SK-N-SH (cell line): ENCODE data around the gene EEF1A2. TPM values are rescaled to one million over a fixed set of nuclear protein-coding genes. Genes with fewer than 3 reads are reported as not detected.

Source experiments
- CTCF ChIA-PET: fragments of 300-600, 350-600 bp; formaldehyde crosslinking; extraction: SDS; loops from one replicate; lab custom pipeline; 2021; lab: Yijun Ruan, JAX
- POLR2A ChIA-PET: fragments of 350-600 bp; sonication (Branson Sonifier 250); formaldehyde crosslinking; extraction: SDS; loops from one replicate; lab custom pipeline; 2020; ENCODE audit warnings: antibody characterized with exemption, inconsistent platforms; lab: Yijun Ruan, JAX
- DNase-seq: peaks from one replicate; pipeline ENCODE4 v3.0.0; 2012
- H2AFZ ChIP-seq: fragments of 200-600 bp; sonication (generic); 2 replicates; pipeline ENCODE4 v1.8.1; 2016; ENCODE audit warnings: antibody characterized with exemption, mild to moderate bottlenecking, low read depth
- H3F3A ChIP-seq: fragments of 200-600 bp; sonication (generic); replicated peaks from 2 replicates; pipeline ENCODE3; 2016; ENCODE audit warnings: antibody characterized with exemption, mild to moderate bottlenecking; ENCODE audit not compliant: insufficient read depth
- H3K27ac ChIP-seq, 2 experiments: fragments of 200-500 bp in 1 of 2; fragments of 200-600 bp in 1 of 2; sonication (Bioruptor generic) in 1 of 2; sonication (generic), shearing (Covaris generic) in 1 of 2; 2 replicates each; pipeline versions ENCODE4 v1.5.1 to v1.6.1; 2014 to 2016; ENCODE audit warnings: low read depth in 2 of 2, inconsistent platforms in 1 of 2, low read length in 1 of 2, mild to moderate bottlenecking in 1 of 2, mixed read lengths in 1 of 2
- H3K27me3 ChIP-seq: fragments of 200-600 bp; sonication (generic), shearing (Covaris generic); 2 replicates; pipeline ENCODE4 v1.6.1; 2016; ENCODE audit warnings: mixed run types; ENCODE audit not compliant: insufficient read depth
- H3K36me3 ChIP-seq, 2 experiments: fragments of 200-500 bp in 1 of 2; fragments of 200-600 bp in 1 of 2; sonication (Bioruptor generic) in 1 of 2; sonication (generic) in 1 of 2; replicated peaks in 1 of 2; 2 replicates each; pipeline versions ENCODE3 to v1.5.1; 2014 to 2016; ENCODE audit warnings: low read length in 1 of 2, mild to moderate bottlenecking in 1 of 2; ENCODE audit not compliant: insufficient read depth in 2 of 2, control insufficient read depth in 1 of 2
- H3K4me1 ChIP-seq, 2 experiments: fragments of 200-500 bp in 1 of 2; fragments of 200-600 bp in 1 of 2; sonication (Bioruptor generic) in 1 of 2; sonication (generic), shearing (Covaris generic) in 1 of 2; 2 replicates each; pipeline versions ENCODE4 v1.5.1 to v1.6.1; 2014 to 2016; ENCODE audit warnings: low read depth in 1 of 2, low read length in 1 of 2, mixed run types in 1 of 2; ENCODE audit not compliant: insufficient read depth in 2 of 2, control insufficient read depth in 1 of 2
- H3K4me2 ChIP-seq: fragments of 200-600 bp; sonication (generic), shearing (Covaris generic); 2 replicates; pipeline ENCODE4 v1.6.1; 2017; ENCODE audit warnings: mixed run types
- H3K4me3 ChIP-seq, 2 experiments: fragments of 200-500 bp in 1 of 2; fragments of 200-600 bp in 1 of 2; sonication (Bioruptor generic) in 1 of 2; sonication (generic), shearing (Covaris generic) in 1 of 2; 2 replicates each; pipeline versions ENCODE4 v1.5.1 to v1.8.1; 2014 to 2016; ENCODE audit warnings: low read depth in 2 of 2, inconsistent platforms in 1 of 2, low read length in 1 of 2, mild to moderate bottlenecking in 1 of 2, mixed read lengths in 1 of 2, moderate library complexity in 1 of 2
- H3K79me2 ChIP-seq: fragments of 200-600 bp; sonication (generic); 2 replicates; pipeline ENCODE4 v1.8.1; 2017; ENCODE audit warnings: mild to moderate bottlenecking; ENCODE audit not compliant: insufficient read depth
- H3K9ac ChIP-seq: fragments of 200-600 bp; sonication (generic); 2 replicates; pipeline ENCODE4 v1.6.1; 2017; ENCODE audit warnings: mixed run types
- H3K9me2 ChIP-seq: fragments of 200-600 bp; sonication (generic); 2 replicates; pipeline ENCODE4 v1.6.1; 2017; ENCODE audit warnings: mixed run types
- H3K9me3 ChIP-seq: fragments of 200-600 bp; sonication (generic); 2 replicates; pipeline ENCODE4 v1.6.1; 2017; ENCODE audit warnings: mixed run types, mild to moderate bottlenecking, moderate library complexity
- H4K20me1 ChIP-seq: fragments of 200-600 bp; sonication (generic); 2 replicates; pipeline ENCODE4 v1.6.1; 2017; ENCODE audit warnings: mild to moderate bottlenecking, mixed run types; ENCODE audit not compliant: insufficient read depth
- CTCF ChIP-seq: fragments of 200-600 bp; sonication (generic); IDR thresholded peaks from 2 replicates; pipeline ENCODE4 v1.6.1; 2017; ENCODE audit warnings: antibody characterized with exemption, mild to moderate bottlenecking, moderate library complexity
- ELF1 ChIP-seq: IDR thresholded peaks from 2 replicates; pipeline ENCODE4 v1.4.0; 2012
- FOXM1 ChIP-seq: IDR thresholded peaks from 2 replicates; pipeline ENCODE4 v1.4.0; 2012; ENCODE audit warnings: low read depth, mild to moderate bottlenecking
- GATA2 ChIP-seq: sonication (generic); formaldehyde crosslinking; IDR thresholded peaks from 2 replicates; pipeline ENCODE4 v1.5.0; 2020; ENCODE audit warnings: mild to moderate bottlenecking, missing genetic modification reagents
- JUND ChIP-seq: IDR thresholded peaks from 2 replicates; pipeline ENCODE4 v1.4.0; 2012
- MAX ChIP-seq: IDR thresholded peaks from 2 replicates; pipeline ENCODE4 v1.4.0; 2012; ENCODE audit warnings: low read depth
- MEF2A ChIP-seq: IDR thresholded peaks from 2 replicates; pipeline ENCODE4 v1.4.0; 2012; ENCODE audit warnings: low read depth, borderline replicate concordance
- MXI1 ChIP-seq: IDR thresholded peaks from 2 replicates; pipeline ENCODE4 v1.6.1; 2012; ENCODE audit warnings: mild to moderate bottlenecking, low read depth, low read length, improper control_type of control experiment
- RAD21 ChIP-seq: IDR thresholded peaks from 2 replicates; pipeline ENCODE4 v1.6.1; 2012; ENCODE audit warnings: mild to moderate bottlenecking, low read length
- RCOR1 ChIP-seq: fragments of 150-350 bp; IDR thresholded peaks from 2 replicates; pipeline ENCODE4 v1.6.1; 2017; ENCODE audit warnings: antibody characterized with exemption, low read length
- REST ChIP-seq: IDR thresholded peaks from 2 replicates; pipeline ENCODE4 v1.6.1; 2012; ENCODE audit warnings: mild to moderate bottlenecking, low read depth, low read length, moderate library complexity
- RFX5 ChIP-seq: IDR thresholded peaks from 2 replicates; pipeline ENCODE4 v1.6.1; 2012; ENCODE audit warnings: mild to moderate bottlenecking, improper control_type of control experiment, low read length
- SIN3A ChIP-seq: IDR thresholded peaks from 2 replicates; pipeline ENCODE4 v1.6.1; 2012; ENCODE audit warnings: low read depth, mild to moderate bottlenecking, low read length, moderate library complexity, borderline replicate concordance
- SMC3 ChIP-seq: IDR thresholded peaks from 2 replicates; pipeline ENCODE4 v1.6.1; 2012; ENCODE audit warnings: low read depth, low read length, improper control_type of control experiment
- TAF1 ChIP-seq: IDR thresholded peaks from 2 replicates; pipeline ENCODE4 v1.6.1; 2012; ENCODE audit warnings: low read depth, mild to moderate bottlenecking, low read length, moderate library complexity, borderline replicate concordance
- WGBS: methylation state at CpG from one replicate; pipeline ENCODE4 v1.1.6; 2017; ENCODE audit warnings: low lambda C conversion rate; 5-methylcytosine and 5-hydroxymethylcytosine counted together
- polyA plus RNA-seq, 3 experiments: library from polyadenylated mRNA; depleted of rRNA; stranded (reverse); fragments of >200 nt; gene quantifications; 2 replicates each; pipeline ENCODE4 v1.2.3, GENCODE V29; 2012

Gene EEF1A2
- polyA plus RNA-seq, 1 of the 3 experiments (the other 2 are of a cell fraction), result 16.5 TPM

GRCh38 chr20:63495741-63496595 lies 2.9 kb downstream of the EEF1A2 start:
- TF ChIP-seq ELF1 (no peak), CTCF (peak; percentile 91), SMC3 (peak; percentile 52), RAD21 (peak; percentile 65)
- Histone ChIP-seq H3K9ac (no peak overlapping the region), H3K36me3 (peaks cover 0 to 6% of the 10 kb centered on the region in 2 experiments), H3K79me2 (no peaks in the 10 kb centered on the region), H3K9me3 (no peaks in the 10 kb centered on the region), H4K20me1 (no peaks in the 10 kb centered on the region; the same call in 1 of the 2 replicates), H3K4me1 (peaks cover 0 to 30% of the 10 kb centered on the region in 2 experiments; a peak in 1 of 4 replicates), H3K27me3 (no peaks in the 10 kb centered on the region), H3K9me2 (no peaks in the 10 kb centered on the region), H3K4me3 (peak overlapping the region; percentile 12 to 52; a peak in 2 of 4 replicates), H3F3A (peaks cover 2% of the 10 kb centered on the region), H3K4me2 (no peak overlapping the region), H3K27ac (peak overlapping the region in 1 of 2 experiments; percentile 62; a peak in 1 of 4 replicates), H2AFZ (no peak overlapping the region; the same call in 1 of the 2 replicates)
- POLR2A ChIA-PET, result interaction anchor here (1.2 to 3.3 kb wide), 6 partner anchors 9 to 42 kb away, joined by 3 to 31 read pairs (median 7); partner anchors contain the start of genes PPDPF and PTK6
- CTCF ChIA-PET, result interaction anchor here (0.7 to 3.4 kb wide), 36 partner anchors 9 to 457 kb away, joined by 3 to 76 read pairs (median 5); partner anchors contain the start of genes KCNQ2, PPDPF and PTK6
- 64% methylated on average over 21 of the region's 48 CpGs for WGBS
- peak; percentile 90 for DNase-seq

- no peaks in the 10 kb centered on the region for H3K27me3 ChIP-seq
- H3F3A ChIP-seq, result no peaks in the 10 kb centered on the region
- H3K36me3 ChIP-seq, result peaks cover 0 to 6% of the 10 kb centered on the region in 2 experiments
- H3K4me1 ChIP-seq, result peaks cover 0 to 30% of the 10 kb centered on the region in 2 experiments; a peak in 1 of 4 replicates
- no peaks in the 10 kb centered on the region for H3K9me2 ChIP-seq
- H3K9me3 ChIP-seq, result no peaks in the 10 kb centered on the region
- no peak overlapping the region for H2AFZ ChIP-seq
- H3K4me2 ChIP-seq, result no peak overlapping the region
- no peak overlapping the region for H3K9ac ChIP-seq
- WGBS, result 76% methylated on average over 3 of the region's 8 CpGs
- CTCF ChIA-PET, result interaction anchor here (0.7 to 3.4 kb wide), 20 partner anchors 10 to 154 kb away, joined by 3 to 76 read pairs (median 10); partner anchors contain the start of genes KCNQ2, PPDPF and PTK6
- peak; percentile 17 for DNase-seq
- H3K4me3 ChIP-seq, result no peak overlapping the region
- POLR2A ChIA-PET, result interaction anchor here (1.6 to 3.3 kb wide), 2 partner anchors 11 to 26 kb away, joined by 3 to 31 read pairs; partner anchors contain the start of gene PPDPF
- no peaks in the 10 kb centered on the region; the same call in 1 of the 2 replicates for H4K20me1 ChIP-seq
- H3K79me2 ChIP-seq, result no peaks in the 10 kb centered on the region
- H3K27ac ChIP-seq, result no peak overlapping the region; a peak in 1 of 4 replicates
- TF ChIP-seq CTCF (no peak), MXI1 (no peak), RAD21 (no peak), RFX5 (no peak), SIN3A (no peak), MAX (no peak), SMC3 (no peak), MEF2A (no peak), GATA2 (no peak), TAF1 (no peak), RCOR1 (no peak), FOXM1 (no peak), JUND (no peak), REST (no peak)
These were observed 3.6 kb downstream of the EEF1A2 start for GRCh38 chr20:63495167-63495720.
